ENCODE results near the gene TSPYL6.

GRCh38 chr2:54212456-54212855 lies 43.6 kb downstream of the TSPYL6 start:
- TF ChIP-seq CTCF (IDR thresholded peaks at IDR 0.05) = no peak
- no peak for TF ChIP-seq POLR2A (IDR thresholded peaks at IDR 0.05)
